Measurements from ENCODE around the gene TENT4A. TPM values are rescaled to one million over a fixed set of nuclear protein-coding genes. Genes with fewer than 3 reads are reported as not detected.

The TENT4A gene
- total RNA-seq, 2 donors from 2014 or later: 25.5 to 32.7 TPM

DNA sequence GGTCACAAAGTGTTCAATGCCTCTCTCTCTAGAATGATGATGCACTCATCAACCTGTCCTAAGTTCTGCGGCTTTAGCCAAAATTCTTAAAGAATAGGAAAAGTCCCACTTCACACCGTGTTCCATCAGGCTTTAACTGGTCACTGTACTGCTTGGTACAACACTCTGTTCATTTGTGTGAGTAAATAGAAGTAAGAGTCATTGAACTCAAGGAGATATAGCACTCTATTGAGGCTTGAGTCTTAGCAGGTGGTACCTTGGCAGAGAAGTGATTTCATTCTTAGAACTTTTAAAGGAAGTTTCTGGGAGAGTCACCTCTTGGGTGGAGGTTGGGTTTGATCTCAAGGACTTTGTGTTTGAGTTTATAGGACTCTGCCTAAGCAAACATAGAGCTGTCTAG, 92.6 kb downstream of the TENT4A start:
- Histone ChIP-seq H3K4me1 (ENCODE audit: control insufficient read depth, insufficient read depth, low read length) (no peaks in the 10 kb centered on the region), H3K4me3 (ENCODE audit: low read length) (no peak overlapping the region), H3K27me3 (ENCODE audit: control insufficient read depth, insufficient read depth, low read length, poor library complexity, severe bottlenecking) (no peaks in the 10 kb centered on the region), H3K9ac (ENCODE audit: extremely low read depth, low read length, poor library complexity, severe bottlenecking) (no peak overlapping the region), H3K27ac (ENCODE audit: low read depth, low read length) (no peak overlapping the region), H3K9me3 (ENCODE audit: control insufficient read depth, low read length) (peaks cover 17% of the 10 kb centered on the region), H3K36me3 (ENCODE audit: control insufficient read depth, insufficient read depth, low read length) (no peaks in the 10 kb centered on the region)
- peaks cover 22% of the 10 kb centered on the region for H3K9me3 Mint-ChIP-seq
- no peaks in the 10 kb centered on the region for H3K36me3 Mint-ChIP-seq (ENCODE audit: low read depth)
- no peak for DNase-seq
- H3K4me3 Mint-ChIP-seq: no peak overlapping the region
- no peak overlapping the region for H3K27ac Mint-ChIP-seq
- 94 to 96% methylated on average over 2 of the region's 2 CpGs for WGBS, 2 experiments (ENCODE audit: insufficient coverage in 1 of 2, insufficient read length in 1 of 2)
- H3K27me3 Mint-ChIP-seq (ENCODE audit: insufficient read depth): peaks cover 5% of the 10 kb centered on the region
- TF ChIP-seq, protein P1, sequence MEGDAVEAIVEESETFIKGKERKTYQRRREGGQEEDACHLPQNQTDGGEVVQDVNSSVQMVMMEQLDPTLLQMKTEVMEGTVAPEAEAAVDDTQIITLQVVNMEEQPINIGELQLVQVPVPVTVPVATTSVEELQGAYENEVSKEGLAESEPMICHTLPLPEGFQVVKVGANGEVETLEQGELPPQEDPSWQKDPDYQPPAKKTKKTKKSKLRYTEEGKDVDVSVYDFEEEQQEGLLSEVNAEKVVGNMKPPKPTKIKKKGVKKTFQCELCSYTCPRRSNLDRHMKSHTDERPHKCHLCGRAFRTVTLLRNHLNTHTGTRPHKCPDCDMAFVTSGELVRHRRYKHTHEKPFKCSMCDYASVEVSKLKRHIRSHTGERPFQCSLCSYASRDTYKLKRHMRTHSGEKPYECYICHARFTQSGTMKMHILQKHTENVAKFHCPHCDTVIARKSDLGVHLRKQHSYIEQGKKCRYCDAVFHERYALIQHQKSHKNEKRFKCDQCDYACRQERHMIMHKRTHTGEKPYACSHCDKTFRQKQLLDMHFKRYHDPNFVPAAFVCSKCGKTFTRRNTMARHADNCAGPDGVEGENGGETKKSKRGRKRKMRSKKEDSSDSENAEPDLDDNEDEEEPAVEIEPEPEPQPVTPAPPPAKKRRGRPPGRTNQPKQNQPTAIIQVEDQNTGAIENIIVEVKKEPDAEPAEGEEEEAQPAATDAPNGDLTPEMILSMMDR (conservative IDR thresholded peaks at IDR 0.05): no peak
- H3K4me1 Mint-ChIP-seq: no peaks in the 10 kb centered on the region

Other genes with a start within 250 kb of the TENT4A start
- 10 to 100 TPM; 71.8 to 90.8 TPM for gene NSUN2, start 80.4 kb upstream of the TENT4A start, total RNA-seq
- 10 to 100 TPM; 15.0 to 16.2 TPM for gene SRD5A1, start 80.0 kb upstream of the TENT4A start, total RNA-seq